Measurements from ENCODE around the gene PMAIP1.

Gene PMAIP1

GRCh38 chr18:59905686-59906091 is 5.9 kb downstream of the PMAIP1 start:
- no peaks in the 10 kb centered on the region for H3K9me2 ChIP-seq (replicated peaks; ENCODE audit: insufficient read depth, low read length)
- no peak overlapping the region for H3K4me3 ChIP-seq (ENCODE audit: insufficient read depth, low read length, poor library complexity, severe bottlenecking)
- H2AFZ ChIP-seq (ENCODE audit: low read depth, low read length, severe bottlenecking), result no peak overlapping the region
- no peak overlapping the region for H3K27ac ChIP-seq (ENCODE audit: low read depth, low read length)
- H4K20me1 ChIP-seq (ENCODE audit: low read depth, low read length), result peaks cover 32% of the 10 kb centered on the region
- H3K27me3 ChIP-seq (ENCODE audit: low read length), result no peaks in the 10 kb centered on the region
- peaks cover 23% of the 10 kb centered on the region for H3K79me2 ChIP-seq (ENCODE audit: insufficient read depth, low read length)
- H3K4me2 ChIP-seq (ENCODE audit: low read depth, low read length, poor library complexity, severe bottlenecking), result no peak overlapping the region
- peaks cover 24% of the 10 kb centered on the region; the same call in 1 of the 2 replicates for H3F3A ChIP-seq (ENCODE audit: insufficient read depth)
- no peak for TF ChIP-seq EZH2phosphoT487 (conservative IDR thresholded peaks at IDR 0.05; ENCODE audit: low read length)
- no peak for TF ChIP-seq CTCF (IDR thresholded peaks at IDR 0.05; ENCODE audit: insufficient read depth, low read length, poor library complexity, severe bottlenecking)
- no peak overlapping the region for H3K9ac ChIP-seq (ENCODE audit: low read length)
- no peaks in the 10 kb centered on the region for H3K9me3 ChIP-seq (ENCODE audit: insufficient read depth, low read length)
- peaks cover 32% of the 10 kb centered on the region for H3K36me3 ChIP-seq (ENCODE audit: low read length)

- Histone ChIP-seq H3F3A (ENCODE audit: insufficient read depth) (peaks cover 24% of the 10 kb centered on the region; the same call in 1 of the 2 replicates), H3K9me3 (ENCODE audit: insufficient read depth, low read length) (no peaks in the 10 kb centered on the region), H3K4me3 (ENCODE audit: insufficient read depth, low read length, poor library complexity, severe bottlenecking) (no peak overlapping the region), H3K27ac (ENCODE audit: low read depth, low read length) (no peak overlapping the region), H3K79me2 (ENCODE audit: insufficient read depth, low read length) (peaks cover 18% of the 10 kb centered on the region), H3K27me3 (ENCODE audit: low read length) (no peaks in the 10 kb centered on the region), H3K4me2 (ENCODE audit: low read depth, low read length, poor library complexity, severe bottlenecking) (no peak overlapping the region), H2AFZ (ENCODE audit: low read depth, low read length, severe bottlenecking) (no peak overlapping the region), H3K9ac (ENCODE audit: low read length) (no peak overlapping the region), H3K36me3 (ENCODE audit: low read length) (peaks cover 29% of the 10 kb centered on the region), H3K9me2 (replicated peaks; ENCODE audit: insufficient read depth, low read length) (no peaks in the 10 kb centered on the region), H4K20me1 (ENCODE audit: low read depth, low read length) (peaks cover 32% of the 10 kb centered on the region)
- no peak for TF ChIP-seq EZH2phosphoT487 (conservative IDR thresholded peaks at IDR 0.05; ENCODE audit: low read length)
- TF ChIP-seq CTCF (IDR thresholded peaks at IDR 0.05; ENCODE audit: insufficient read depth, low read length, poor library complexity, severe bottlenecking), result no peak
Measured at GRCh38 chr18:59906203-59906602, 6.4 kb downstream of the PMAIP1 start.

- Histone ChIP-seq H4K20me1 (ENCODE audit: low read depth, low read length) (peaks cover 22% of the 10 kb centered on the region), H3K4me2 (ENCODE audit: low read depth, low read length, poor library complexity, severe bottlenecking) (peak overlapping the region; percentile 35), H3K36me3 (ENCODE audit: low read length) (peaks cover 22% of the 10 kb centered on the region), H3F3A (ENCODE audit: insufficient read depth) (peaks cover 24% of the 10 kb centered on the region; the same call in 1 of the 2 replicates), H3K9me2 (replicated peaks; ENCODE audit: insufficient read depth, low read length) (no peaks in the 10 kb centered on the region), H3K4me3 (ENCODE audit: insufficient read depth, low read length, poor library complexity, severe bottlenecking) (no peak overlapping the region), H3K27ac (ENCODE audit: low read depth, low read length) (no peak overlapping the region), H2AFZ (ENCODE audit: low read depth, low read length, severe bottlenecking) (no peak overlapping the region), H3K9me3 (ENCODE audit: insufficient read depth, low read length) (no peaks in the 10 kb centered on the region), H3K9ac (ENCODE audit: low read length) (no peak overlapping the region), H3K79me2 (ENCODE audit: insufficient read depth, low read length) (peaks cover 8% of the 10 kb centered on the region), H3K27me3 (ENCODE audit: low read length) (no peaks in the 10 kb centered on the region)
- TF ChIP-seq CTCF (IDR thresholded peaks at IDR 0.05; ENCODE audit: insufficient read depth, low read length, poor library complexity, severe bottlenecking) (no peak), EZH2phosphoT487 (conservative IDR thresholded peaks at IDR 0.05; ENCODE audit: low read length) (no peak)
Measured at GRCh38 chr18:59907172-59907571, 7.4 kb downstream of the PMAIP1 start.
